Right forelimb (tissue), 1 donor: ENCODE measurements around the gene PEX7.
"Not testable (repeated sequence)": the region's sequence is repeated elsewhere in the genome, so short reads cannot be mapped to it uniquely, and the experiment has no call there.

Experiments
- DNase-seq: peaks from one replicate; pipeline ENCODE4 v3.0.0-alpha.2; 2018

The PEX7 gene

GRCh38 chr6:136846477-136846876, 24.1 kb downstream of the PEX7 start:
- not testable (repeated sequence) for DNase-seq

GRCh38 chr6:136849979-136850563, 27.7 kb downstream of the PEX7 start:
- DNase-seq, result not testable (repeated sequence)

- DNase-seq, result no peak
These were observed 37.0 kb downstream of the PEX7 start for GRCh38 chr6:136859430-136859829.

GRCh38 chr6:136860043-136860442, 37.7 kb downstream of the PEX7 start:
- no peak for DNase-seq

GRCh38 chr6:136862662-136863061, 40.3 kb downstream of the PEX7 start:
- no peak for DNase-seq

GRCh38 chr6:136863752-136864151, 41.4 kb downstream of the PEX7 start:
- no peak for DNase-seq

- DNase-seq, result no peak
These were observed 42.3 kb downstream of the PEX7 start for GRCh38 chr6:136864676-136865075.

- no peak for DNase-seq
These were observed 44.6 kb downstream of the PEX7 start for GRCh38 chr6:136866872-136867416.

GRCh38 chr6:136869451-136869850, 47.1 kb downstream of the PEX7 start:
- no peak for DNase-seq

GRCh38 chr6:136873748-136874147, 51.4 kb downstream of the PEX7 start:
- DNase-seq, result no peak

- not testable (repeated sequence) for DNase-seq
These were observed 54.1 kb downstream of the PEX7 start for GRCh38 chr6:136876469-136876868.

GRCh38 chr6:136880748-136881460, 58.5 kb downstream of the PEX7 start:
- no peak for DNase-seq

GRCh38 chr6:136886091-136886490, 63.7 kb downstream of the PEX7 start:
- no peak for DNase-seq

- no peak for DNase-seq
These were observed 65.6 kb downstream of the PEX7 start for GRCh38 chr6:136887953-136888352.

- no peak for DNase-seq
These were observed 67.1 kb downstream of the PEX7 start for GRCh38 chr6:136889271-136890193.

GRCh38 chr6:136890194-136890839, 67.9 kb downstream of the PEX7 start:
- DNase-seq, result no peak

GRCh38 chr6:136890986-136891385, 68.6 kb downstream of the PEX7 start:
- no peak for DNase-seq

GRCh38 chr6:136893187-136893586, 70.8 kb downstream of the PEX7 start:
- DNase-seq, result no peak

- no peak for DNase-seq
These were observed 73.5 kb downstream of the PEX7 start for GRCh38 chr6:136895901-136896300.

- no peak for DNase-seq
These were observed 74.7 kb downstream of the PEX7 start for GRCh38 chr6:136897071-136897470.

GRCh38 chr6:136901212-136901784, 78.9 kb downstream of the PEX7 start:
- DNase-seq, result no peak

GRCh38 chr6:136904477-136904876, 82.1 kb downstream of the PEX7 start:
- not testable (repeated sequence) for DNase-seq
